KOPT-K1 (cell line): ENCODE data around the gene IFIT5.
"Not testable (repeated sequence)": the region's sequence is repeated elsewhere in the genome, so short reads cannot be mapped to it uniquely, and the experiment has no call there.

Experiments
- H3K27ac ChIP-seq: fragments of 200-600 bp; sonication (generic); 2 replicates; pipeline ENCODE4 v1.5.1; 2016; ENCODE audit warnings: antibody characterized with exemption, mild to moderate bottlenecking, low read depth, low read length; ENCODE audit not compliant: poor library complexity, severe bottlenecking
- H3K36me3 ChIP-seq: fragments of 200-600 bp; sonication (generic); 2 replicates; pipeline ENCODE4 v1.5.1; 2017; ENCODE audit warnings: antibody characterized with exemption, mild to moderate bottlenecking, low read length, moderate library complexity; ENCODE audit not compliant: insufficient read depth
- H3K9me3 ChIP-seq: fragments of 200-600 bp; sonication (generic); 2 replicates; pipeline ENCODE4 v1.5.1; 2017; ENCODE audit warnings: antibody characterized with exemption, low read length, mild to moderate bottlenecking; ENCODE audit not compliant: insufficient read depth, poor library complexity, severe bottlenecking

Gene IFIT5

GRCh38 chr10:89409282-89409681 lies 5.1 kb upstream of the IFIT5 start:
- not testable (repeated sequence) for H3K27ac ChIP-seq, H3K36me3 ChIP-seq, H3K9me3 ChIP-seq

- H3K9me3 ChIP-seq, H3K36me3 ChIP-seq, H3K27ac ChIP-seq: not testable (repeated sequence)
These were observed 3.8 kb upstream of the IFIT5 start for GRCh38 chr10:89410551-89410950.

- H3K36me3 ChIP-seq, H3K9me3 ChIP-seq, H3K27ac ChIP-seq: not testable (repeated sequence)
These were observed 3.2 kb upstream of the IFIT5 start for GRCh38 chr10:89411135-89411534.

GRCh38 chr10:89412276-89412675 lies 2.1 kb upstream of the IFIT5 start:
- not testable (repeated sequence) for H3K36me3 ChIP-seq, H3K9me3 ChIP-seq
- peak overlapping the region; percentile 2 for H3K27ac ChIP-seq

- peak overlapping the region; percentile 68 for H3K27ac ChIP-seq
- H3K36me3 ChIP-seq, result peaks cover 12% of the 10 kb centered on the region
- peaks cover 6% of the 10 kb centered on the region for H3K9me3 ChIP-seq
These were observed 913 bp upstream of the IFIT5 start for GRCh38 chr10:89413398-89413912.

- H3K9me3 ChIP-seq, result peaks cover 6% of the 10 kb centered on the region
- peak overlapping the region; percentile 68 for H3K27ac ChIP-seq
- peaks cover 22% of the 10 kb centered on the region for H3K36me3 ChIP-seq
These were observed 782 bp downstream of the IFIT5 start for GRCh38 chr10:89414879-89415821.

- Histone ChIP-seq H3K27ac (no peak overlapping the region), H3K9me3 (peaks cover 6% of the 10 kb centered on the region), H3K36me3 (peaks cover 35% of the 10 kb centered on the region)
These were observed 2.1 kb downstream of the IFIT5 start for GRCh38 chr10:89416465-89416864.

GRCh38 chr10:89419548-89419947 lies 5.2 kb downstream of the IFIT5 start:
- Histone ChIP-seq H3K27ac (no peak overlapping the region), H3K9me3 (no peaks in the 10 kb centered on the region), H3K36me3 (peaks cover 42% of the 10 kb centered on the region)

- H3K36me3 ChIP-seq, result peaks cover 42% of the 10 kb centered on the region
- H3K9me3 ChIP-seq, result no peaks in the 10 kb centered on the region
- no peak overlapping the region for H3K27ac ChIP-seq
These were observed 6.7 kb downstream of the IFIT5 start for GRCh38 chr10:89421018-89421476.

- Histone ChIP-seq H3K36me3 (peaks cover 21% of the 10 kb centered on the region), H3K9me3 (no peaks in the 10 kb centered on the region)
These were observed 10.6 kb downstream of the IFIT5 start for GRCh38 chr10:89425000-89425399.

GRCh38 chr10:89426230-89426868 lies 12.0 kb downstream of the IFIT5 start:
- Histone ChIP-seq H3K9me3 (no peaks in the 10 kb centered on the region), H3K27ac (no peak overlapping the region), H3K36me3 (peaks cover 9% of the 10 kb centered on the region; the same call in 1 of the 2 replicates)

More at GRCh38 chr10:89425000-89425399, 10.6 kb downstream of the IFIT5 start:
- no peak overlapping the region for H3K27ac ChIP-seq

- H3K36me3 ChIP-seq, result no peaks in the 10 kb centered on the region
- H3K27ac ChIP-seq, result no peak overlapping the region
- no peaks in the 10 kb centered on the region for H3K9me3 ChIP-seq
These were observed 13.3 kb downstream of the IFIT5 start for GRCh38 chr10:89427629-89428028.

- no peaks in the 10 kb centered on the region for H3K36me3 ChIP-seq
- H3K27ac ChIP-seq, result no peak overlapping the region
- no peaks in the 10 kb centered on the region for H3K9me3 ChIP-seq
These were observed 14.5 kb downstream of the IFIT5 start for GRCh38 chr10:89428877-89429276.

GRCh38 chr10:89431977-89432376 lies 17.6 kb downstream of the IFIT5 start:
- Histone ChIP-seq H3K36me3 (no peaks in the 10 kb centered on the region), H3K9me3 (no peaks in the 10 kb centered on the region), H3K27ac (no peak overlapping the region)

GRCh38 chr10:89438525-89438924 lies 24.2 kb downstream of the IFIT5 start:
- Histone ChIP-seq H3K36me3 (no peaks in the 10 kb centered on the region), H3K9me3 (no peaks in the 10 kb centered on the region), H3K27ac (no peak overlapping the region)
